ENCODE measurements around the gene PTPRM.

DNA sequence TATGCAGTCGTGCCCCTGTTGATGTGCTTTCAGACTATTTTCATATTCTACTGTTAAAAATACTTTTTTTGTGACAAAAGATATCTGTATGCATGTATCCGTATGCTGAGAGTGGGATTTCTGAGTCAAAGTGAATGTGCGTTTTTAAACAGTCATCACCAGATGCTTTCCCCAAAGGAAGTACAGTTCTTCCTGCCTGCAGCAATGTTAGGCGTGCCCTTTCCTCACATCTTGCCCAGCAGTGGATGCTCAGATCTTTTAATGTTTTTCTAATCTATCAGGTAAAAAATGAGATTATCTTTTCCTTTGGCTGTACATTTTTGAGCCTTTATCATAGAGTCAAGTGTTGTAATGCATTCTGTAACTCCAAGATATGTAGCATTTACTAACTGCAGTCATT is 111.7 kb downstream of the PTPRM start:
- TF ChIP-seq, protein P1, sequence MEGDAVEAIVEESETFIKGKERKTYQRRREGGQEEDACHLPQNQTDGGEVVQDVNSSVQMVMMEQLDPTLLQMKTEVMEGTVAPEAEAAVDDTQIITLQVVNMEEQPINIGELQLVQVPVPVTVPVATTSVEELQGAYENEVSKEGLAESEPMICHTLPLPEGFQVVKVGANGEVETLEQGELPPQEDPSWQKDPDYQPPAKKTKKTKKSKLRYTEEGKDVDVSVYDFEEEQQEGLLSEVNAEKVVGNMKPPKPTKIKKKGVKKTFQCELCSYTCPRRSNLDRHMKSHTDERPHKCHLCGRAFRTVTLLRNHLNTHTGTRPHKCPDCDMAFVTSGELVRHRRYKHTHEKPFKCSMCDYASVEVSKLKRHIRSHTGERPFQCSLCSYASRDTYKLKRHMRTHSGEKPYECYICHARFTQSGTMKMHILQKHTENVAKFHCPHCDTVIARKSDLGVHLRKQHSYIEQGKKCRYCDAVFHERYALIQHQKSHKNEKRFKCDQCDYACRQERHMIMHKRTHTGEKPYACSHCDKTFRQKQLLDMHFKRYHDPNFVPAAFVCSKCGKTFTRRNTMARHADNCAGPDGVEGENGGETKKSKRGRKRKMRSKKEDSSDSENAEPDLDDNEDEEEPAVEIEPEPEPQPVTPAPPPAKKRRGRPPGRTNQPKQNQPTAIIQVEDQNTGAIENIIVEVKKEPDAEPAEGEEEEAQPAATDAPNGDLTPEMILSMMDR (optimal IDR thresholded peaks at IDR 0.05 in 1 of 3, IDR thresholded peaks at IDR 0.05 in 1 of 3, conservative IDR thresholded peaks at IDR 0.05 in 1 of 3; ENCODE audit: extremely low read depth in 1 of 3, insufficient read depth in 2 of 3, low read length in 3 of 3), result no peak
- TF ChIP-seq EZH2 (IDR thresholded peaks at IDR 0.05; ENCODE audit: low read length), result no peak
